GM19238 (cell line): ENCODE data around the gene RSPH6A.
"Not testable (repeated sequence)": the region's sequence is repeated elsewhere in the genome, so short reads cannot be mapped to it uniquely, and the experiment has no call there.

Experiments used
- DNase-seq: peaks from one replicate; pipeline ENCODE4 v3.0.0; 2011; ENCODE audit warnings: low spot score; ENCODE audit not compliant: insufficient read length

The RSPH6A gene

GRCh38 chr19:45804140-45804958, 10.8 kb downstream of the RSPH6A start:
- no peak for DNase-seq

GRCh38 chr19:45801603-45802175, 13.4 kb downstream of the RSPH6A start:
- DNase-seq = no peak

- no peak for DNase-seq
These were observed 15.0 kb downstream of the RSPH6A start for GRCh38 chr19:45800070-45800553.

- DNase-seq = not testable (repeated sequence)
These were observed 15.6 kb downstream of the RSPH6A start for GRCh38 chr19:45799541-45799940.

- DNase-seq = peak; percentile 70
These were observed 16.1 kb downstream of the RSPH6A start for GRCh38 chr19:45798995-45799517.

- no peak for DNase-seq
These were observed 20.5 kb downstream of the RSPH6A start for GRCh38 chr19:45794627-45795026.

- DNase-seq = no peak
These were observed 21.2 kb downstream of the RSPH6A start for GRCh38 chr19:45793876-45794275.

- no peak for DNase-seq
These were observed 21.9 kb downstream of the RSPH6A start for GRCh38 chr19:45793178-45793564.

GRCh38 chr19:45792470-45793177, 22.5 kb downstream of the RSPH6A start, which contains the start of gene DMWD:
Gene DMWD (minus strand): TSS chr19:45792845. CDS start chr19:45792756, 89 bp downstream.
- peak; percentile 96 for DNase-seq

GRCh38 chr19:45791744-45792469, 23.2 kb downstream of the RSPH6A start:
- DNase-seq = no peak

- no peak for DNase-seq
These were observed 24.2 kb downstream of the RSPH6A start for GRCh38 chr19:45790942-45791341.

GRCh38 chr19:45789035-45789786, 25.9 kb downstream of the RSPH6A start:
- no peak for DNase-seq

GRCh38 chr19:45786533-45786894, 28.6 kb downstream of the RSPH6A start:
- no peak for DNase-seq

GRCh38 chr19:45785781-45786532, 29.2 kb downstream of the RSPH6A start:
- no peak for DNase-seq

GRCh38 chr19:45785097-45785496, 30.0 kb downstream of the RSPH6A start:
- no peak for DNase-seq

GRCh38 chr19:45784096-45784495, 31.0 kb downstream of the RSPH6A start:
- DNase-seq = no peak

GRCh38 chr19:45782820-45783785, 32.0 kb downstream of the RSPH6A start:
- DNase-seq = no peak

GRCh38 chr19:45782162-45782691, 32.9 kb downstream of the RSPH6A start, which contains the start of gene DMPK:
Gene DMPK (minus strand): TSS chr19:45782490. CDS start chr19:45782352, 138 bp downstream.
- no peak for DNase-seq
